Mucosa of gallbladder (tissue), 1 donor: ENCODE results near the gene TRIM29. TPM values are rescaled to one million over a fixed set of nuclear protein-coding genes. Genes with fewer than 3 reads are reported as not detected.

Experiments used
- DNase-seq: peaks from one replicate; pipeline ENCODE4 v3.0.0-alpha.2; 2020; ENCODE audit warnings: low spot score
- total RNA-seq: library from RNA; stranded (reverse); gene quantifications from one replicate; pipeline ENCODE4 v1.2.1, GENCODE V29; 2021
- donor health status: DM: no; HTN: no; CAD: no.

TRIM29 gene
- total RNA-seq, 1 donor from 2014 or later, result 13.5 TPM

DNA sequence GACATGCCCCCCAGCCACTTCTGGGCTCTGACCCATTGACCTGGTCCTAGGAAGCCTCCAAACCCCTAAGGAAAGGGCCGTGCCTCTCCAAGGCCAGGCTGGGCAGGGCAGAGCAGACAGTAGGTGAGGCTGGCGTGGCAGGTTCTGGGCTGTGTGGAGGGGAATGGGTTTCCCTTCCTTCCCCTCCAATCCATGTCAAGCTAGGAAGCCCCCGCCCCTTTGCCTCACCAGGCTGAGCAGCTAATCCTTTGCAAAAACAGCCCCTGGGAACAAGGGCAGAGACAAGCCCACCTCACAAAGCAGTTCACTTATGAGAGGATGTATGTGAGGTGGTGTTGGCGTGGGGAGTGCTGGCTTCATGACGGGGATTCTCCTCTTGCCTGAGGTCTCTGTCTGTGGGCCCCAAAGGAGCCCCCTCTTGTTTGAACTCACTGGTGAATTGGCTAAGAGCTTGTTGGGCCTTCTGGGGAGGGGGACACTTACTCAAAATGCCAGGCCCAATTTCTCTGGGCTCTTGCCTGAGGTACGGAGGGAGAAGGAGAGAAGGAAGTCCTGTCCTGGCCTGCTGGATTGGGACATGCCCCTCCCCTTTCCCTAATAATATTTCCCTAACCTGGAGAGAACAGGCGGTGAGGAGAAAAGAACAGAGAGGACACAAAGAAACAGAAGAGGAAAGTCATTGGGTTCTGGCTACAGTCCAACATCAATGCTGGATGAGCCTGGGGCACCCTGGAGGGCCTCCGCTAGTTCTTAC is 1.6 kb upstream of the TRIM29 start:
- DNase-seq, result no peak

DNA sequence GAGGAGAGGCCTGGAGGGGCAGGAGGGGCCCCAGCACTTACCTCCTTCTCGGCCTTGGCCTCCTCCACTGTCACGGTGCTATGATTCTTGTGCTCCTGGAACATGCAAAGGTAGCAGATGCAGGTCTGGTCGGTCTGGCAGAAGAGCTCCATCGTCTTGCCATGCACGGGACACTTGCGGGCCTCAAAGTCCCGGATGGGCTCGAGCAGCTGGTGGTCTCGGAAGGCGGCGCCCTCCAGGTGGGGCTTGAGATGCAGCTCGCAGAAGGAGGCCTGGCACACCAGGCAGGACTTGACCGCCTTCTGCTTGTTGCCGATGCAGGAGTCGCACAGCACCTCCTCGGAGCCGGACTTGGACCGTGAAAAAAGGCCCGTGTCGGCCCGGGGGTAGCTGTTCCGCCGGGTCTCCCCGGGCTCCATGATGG is 714 bp downstream of the TRIM29 start:
- no peak for DNase-seq

DNA sequence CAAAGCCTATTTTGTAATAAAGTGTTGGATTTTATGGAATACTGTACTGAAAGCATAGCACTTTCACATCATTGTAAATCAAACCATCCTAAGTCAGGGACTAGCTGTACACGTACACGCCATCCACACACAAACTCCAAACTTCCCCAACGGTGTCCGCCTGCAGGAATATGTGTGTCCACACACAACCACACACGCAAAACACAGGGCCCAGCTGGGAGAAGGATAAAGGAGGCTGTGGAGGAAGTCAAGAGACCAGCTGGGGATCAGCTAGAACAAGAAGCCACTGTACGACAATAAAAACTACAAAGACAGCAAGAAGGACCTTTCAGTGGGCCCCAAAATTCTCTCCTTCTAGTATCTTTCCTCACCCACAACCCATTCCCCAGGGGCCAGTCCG is 1.6 kb downstream of the TRIM29 start:
- peak; percentile 7 for DNase-seq

DNA sequence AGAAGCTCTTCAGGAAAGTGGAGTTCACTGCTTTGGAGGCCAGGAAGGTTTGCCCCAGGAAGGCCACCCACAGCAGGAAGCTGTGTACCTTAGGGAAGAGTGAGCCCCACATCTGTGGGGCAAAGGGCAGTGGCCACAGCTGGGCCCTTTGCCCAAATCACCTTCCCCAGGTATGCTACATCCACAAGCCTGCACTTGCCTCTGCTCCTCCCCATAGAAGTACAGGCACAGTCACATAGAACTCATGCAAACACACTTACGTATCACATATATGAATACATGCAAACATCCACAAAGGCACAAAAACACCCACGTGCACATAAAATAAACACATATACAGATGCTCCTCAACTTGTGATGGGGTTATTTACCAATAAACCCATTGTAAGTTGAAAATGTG is 2.1 kb downstream of the TRIM29 start:
- DNase-seq, result peak; percentile 7

DNA sequence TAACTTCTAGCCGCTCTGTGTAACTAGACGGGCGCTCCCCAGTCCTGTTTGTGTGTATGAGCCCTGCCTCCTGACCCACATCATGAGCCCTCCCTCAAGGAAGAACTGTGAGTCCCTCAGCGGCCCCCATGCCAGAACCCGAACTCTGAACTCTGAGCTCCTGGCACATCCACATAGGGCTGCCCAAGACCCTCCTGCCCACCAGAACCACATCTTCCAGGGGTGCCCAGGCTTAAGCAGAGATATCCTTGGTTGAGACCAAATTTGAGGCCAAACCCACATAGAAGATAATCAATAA is 3.0 kb downstream of the TRIM29 start:
- DNase-seq, result peak; percentile 3

DNA sequence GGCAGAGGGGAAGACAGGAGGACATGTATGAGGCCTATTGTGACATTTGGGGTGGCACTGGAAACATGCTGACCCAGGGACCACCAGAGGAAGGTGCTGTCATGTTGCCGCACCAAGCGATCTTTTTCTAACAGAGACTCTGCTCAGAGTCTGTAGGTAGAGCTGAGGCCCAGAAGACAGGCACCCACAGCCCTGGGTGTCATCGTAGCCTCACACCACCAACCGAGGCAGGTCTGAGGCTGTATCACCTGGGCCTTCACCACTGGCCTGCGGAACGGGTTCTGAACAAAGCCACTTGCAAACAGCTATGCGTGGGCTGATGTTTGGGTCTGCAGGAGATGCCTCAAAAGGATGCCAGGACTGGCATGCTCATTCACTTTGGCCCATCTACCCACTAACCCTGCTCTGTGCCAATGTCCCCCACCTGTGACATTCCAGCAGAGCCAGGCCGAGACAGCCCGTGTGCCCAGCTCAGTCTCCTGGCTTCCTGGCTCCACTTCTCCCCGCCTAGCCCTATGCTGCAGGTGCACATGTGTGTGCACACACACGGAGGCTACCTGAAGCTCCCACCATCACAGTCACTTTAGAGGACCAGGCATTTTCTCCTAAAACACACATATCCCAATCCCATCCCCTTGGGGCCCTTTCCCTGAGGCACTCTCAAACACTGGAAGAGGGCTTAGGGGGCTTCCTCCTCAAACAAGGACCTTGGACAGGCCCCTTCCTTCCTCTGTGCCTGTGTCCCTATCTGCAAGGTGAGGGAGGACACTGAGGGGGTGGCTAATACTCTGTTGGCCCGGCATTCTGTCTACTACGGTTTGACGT is 3.6 kb downstream of the TRIM29 start:
- no peak for DNase-seq

DNA sequence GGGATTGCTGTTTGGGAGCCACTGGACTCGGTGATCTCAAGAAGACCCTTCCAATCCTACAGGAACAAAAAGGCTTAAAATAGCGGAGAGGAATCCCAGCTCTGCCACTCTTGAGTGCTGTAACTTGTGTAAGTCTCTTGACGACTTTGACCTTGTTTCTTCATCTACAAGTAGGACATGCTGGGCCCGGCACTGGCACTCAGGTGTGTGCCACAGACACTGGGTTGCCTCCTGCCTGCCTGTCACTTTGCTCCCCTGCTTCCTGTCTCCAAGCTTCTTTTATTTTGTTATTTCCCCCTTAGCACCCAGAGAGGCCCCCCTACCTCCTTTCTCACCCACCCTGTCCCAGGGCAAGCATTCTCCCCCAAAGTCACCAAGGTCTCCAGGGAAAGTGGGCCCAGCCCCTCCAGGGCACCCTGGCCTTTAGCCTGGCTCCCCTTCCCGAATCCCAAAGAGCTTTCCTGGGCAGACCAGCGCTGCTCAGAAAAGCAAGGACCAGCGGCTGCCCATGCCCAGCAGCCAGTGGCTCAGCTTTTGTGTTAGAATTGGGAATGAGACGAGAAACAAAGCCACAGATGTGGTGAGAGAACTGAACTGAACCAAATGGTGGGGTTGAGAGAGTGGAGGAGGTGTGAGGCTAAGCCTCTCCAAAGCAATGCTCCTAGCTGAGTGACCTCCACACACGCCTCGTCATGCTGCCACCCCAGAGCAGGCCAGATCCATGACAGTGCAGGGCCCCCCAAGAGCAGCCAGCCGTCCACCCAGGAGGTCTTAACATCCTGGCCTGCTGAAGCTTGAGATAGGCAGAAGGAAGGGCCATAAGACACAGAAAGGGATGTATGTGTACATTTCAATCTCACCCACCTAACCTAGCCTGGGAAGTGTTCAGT is 4.5 kb downstream of the TRIM29 start:
- DNase-seq, result no peak

DNA sequence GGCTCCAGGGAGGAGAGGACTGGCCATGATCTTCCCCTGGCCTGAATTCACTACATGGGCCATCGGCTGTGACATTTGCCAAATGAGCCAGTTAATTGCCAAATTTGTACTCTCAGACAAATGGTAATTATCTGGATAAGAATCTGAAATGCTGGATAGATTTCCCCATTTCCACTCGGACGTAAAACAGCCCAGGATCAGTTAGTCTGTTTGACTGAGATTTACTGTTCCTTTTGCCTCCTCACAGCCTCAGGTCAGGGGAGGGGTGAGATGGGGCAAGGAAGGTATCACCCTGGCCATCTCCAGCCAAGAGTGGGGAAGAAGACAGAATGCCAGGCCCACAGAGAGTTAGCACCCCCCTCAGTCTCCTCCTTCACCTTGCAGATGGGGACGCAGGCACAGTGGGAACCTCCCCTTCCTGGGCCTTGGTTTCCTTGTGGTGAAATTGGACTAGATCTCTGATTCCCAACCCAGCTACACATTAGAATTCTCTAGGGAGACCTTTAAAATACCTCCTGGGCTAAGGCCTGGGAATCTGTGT is 5.2 kb downstream of the TRIM29 start:
- no peak for DNase-seq

DNA sequence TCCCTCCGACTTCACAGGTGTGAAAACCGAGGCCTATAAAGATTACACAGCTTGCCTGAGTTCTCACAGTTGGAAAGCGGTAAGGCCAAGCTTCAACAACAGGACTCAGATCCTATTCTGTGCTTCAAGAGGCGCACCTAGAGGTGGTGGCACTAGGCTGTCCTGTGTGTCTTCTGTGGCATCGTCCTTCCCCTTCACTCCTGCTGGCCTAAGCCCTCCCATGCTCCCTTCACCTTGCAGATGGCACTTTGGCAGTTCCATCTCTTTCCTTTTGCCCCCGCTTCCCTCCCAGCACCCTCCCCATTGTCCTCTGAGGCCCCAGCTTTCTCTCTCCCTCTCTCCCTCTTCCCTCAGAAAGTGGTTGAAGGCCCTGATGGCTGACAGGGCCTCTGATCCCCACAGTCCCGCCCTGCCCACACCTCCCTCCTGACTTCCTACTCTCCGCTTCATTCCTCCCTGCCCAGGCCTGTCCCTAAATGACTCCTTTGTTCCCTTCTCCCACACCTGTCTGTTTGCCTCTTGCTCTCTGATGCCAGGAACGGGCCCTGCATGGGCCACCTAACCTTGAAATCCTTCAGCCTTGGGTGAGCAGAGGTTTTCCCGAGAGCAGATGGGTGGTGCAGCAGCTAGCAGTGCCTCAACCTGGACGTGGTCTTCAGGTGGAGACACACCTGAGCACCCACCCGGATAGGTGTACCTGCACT is 5.8 kb downstream of the TRIM29 start:
- no peak for DNase-seq

DNA sequence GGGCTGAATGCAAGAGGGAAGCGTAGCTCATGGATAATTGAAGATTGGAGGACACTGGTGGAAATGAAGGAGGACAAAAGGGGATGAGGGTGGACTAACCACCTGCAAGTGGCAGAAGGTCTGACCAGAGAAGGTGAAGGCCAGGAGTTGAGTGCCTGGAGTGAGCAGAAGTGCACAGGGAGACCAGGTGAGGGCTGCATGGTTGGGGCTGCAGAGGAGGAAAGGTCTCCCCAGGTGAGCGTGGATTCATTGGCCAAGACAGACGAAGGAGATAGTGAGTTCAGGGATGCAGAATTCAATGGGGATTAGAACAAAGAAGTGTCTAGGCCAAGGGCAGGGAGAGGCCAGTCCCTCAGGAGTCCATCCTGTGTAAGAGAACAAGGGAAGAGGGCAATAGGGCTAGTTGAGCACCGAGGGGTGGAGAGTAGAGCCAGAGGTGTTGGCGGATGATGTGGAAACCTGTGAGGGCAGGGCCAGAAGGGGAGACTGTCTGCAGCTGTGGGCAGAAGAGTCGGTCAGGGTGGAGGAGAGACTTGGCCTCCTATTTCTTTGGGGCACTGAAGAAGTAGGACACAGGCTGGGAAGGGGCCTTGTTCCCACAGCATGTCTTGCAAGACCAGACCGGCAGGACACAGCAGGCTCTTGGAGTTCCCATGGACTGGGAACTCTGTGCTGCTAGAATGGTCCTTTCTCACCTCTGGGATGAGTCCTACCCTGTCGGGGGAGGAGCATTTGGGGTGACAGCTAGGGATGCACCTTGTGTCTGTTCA is 6.7 kb downstream of the TRIM29 start:
- DNase-seq, result no peak

DNA sequence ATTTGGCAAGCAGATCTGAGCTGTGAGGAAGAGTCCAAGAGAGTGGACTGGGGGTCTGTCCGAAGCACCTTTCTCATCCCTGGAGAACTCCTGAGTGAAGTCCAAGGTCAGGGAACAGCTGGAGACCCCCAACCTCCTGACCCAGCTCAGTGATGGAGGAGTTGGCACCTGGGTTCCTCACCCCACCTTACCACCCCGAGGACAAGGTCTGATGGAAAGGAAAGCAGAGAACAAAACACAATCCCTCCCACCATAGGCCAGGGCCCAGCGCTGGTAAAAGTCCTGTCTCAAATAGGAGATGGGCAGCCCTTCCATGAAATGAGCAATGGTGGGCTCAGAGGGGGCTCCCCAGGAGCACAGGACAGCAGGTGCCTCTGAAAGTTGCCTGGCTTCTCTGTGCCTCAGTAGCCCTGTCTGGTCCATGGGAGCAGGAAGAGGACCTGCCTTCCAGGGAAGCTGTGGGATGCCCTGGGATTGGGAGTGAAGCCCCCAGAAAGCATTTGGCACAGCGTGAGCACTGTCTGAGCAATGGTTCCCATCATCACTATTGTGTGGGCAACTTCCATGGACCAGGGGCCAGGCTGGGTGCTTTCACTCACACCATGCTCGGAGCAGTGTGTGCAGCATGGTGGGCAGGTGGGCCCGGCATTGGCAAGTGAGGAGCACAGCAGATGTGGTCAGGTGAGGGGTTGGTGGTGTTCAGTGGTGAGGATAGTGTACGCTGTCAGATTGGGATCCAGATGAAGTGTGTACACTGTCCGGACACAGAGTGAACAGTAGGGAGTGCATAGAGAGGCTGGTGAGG is 7.5 kb downstream of the TRIM29 start:
- DNase-seq, result no peak

DNA sequence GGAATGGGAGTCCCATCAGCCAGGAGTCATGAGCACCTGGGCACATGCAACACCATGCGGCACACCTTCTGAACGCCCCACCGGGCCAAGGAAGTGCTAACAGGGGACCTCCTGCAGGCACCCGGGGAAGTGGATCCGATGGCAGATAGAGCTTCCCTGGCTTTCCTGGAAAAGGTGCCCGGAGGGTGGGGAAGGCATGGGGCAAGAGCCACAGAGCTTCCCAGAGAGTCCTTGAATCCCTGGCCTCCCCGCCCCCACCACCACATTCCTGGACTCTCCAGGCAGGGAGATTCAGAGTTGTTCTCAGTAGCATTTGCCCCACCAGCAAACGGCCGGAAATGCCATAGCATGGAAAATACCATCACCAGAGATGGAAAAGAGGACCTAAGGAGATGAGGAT is 8.3 kb downstream of the TRIM29 start:
- DNase-seq, result no peak

DNA sequence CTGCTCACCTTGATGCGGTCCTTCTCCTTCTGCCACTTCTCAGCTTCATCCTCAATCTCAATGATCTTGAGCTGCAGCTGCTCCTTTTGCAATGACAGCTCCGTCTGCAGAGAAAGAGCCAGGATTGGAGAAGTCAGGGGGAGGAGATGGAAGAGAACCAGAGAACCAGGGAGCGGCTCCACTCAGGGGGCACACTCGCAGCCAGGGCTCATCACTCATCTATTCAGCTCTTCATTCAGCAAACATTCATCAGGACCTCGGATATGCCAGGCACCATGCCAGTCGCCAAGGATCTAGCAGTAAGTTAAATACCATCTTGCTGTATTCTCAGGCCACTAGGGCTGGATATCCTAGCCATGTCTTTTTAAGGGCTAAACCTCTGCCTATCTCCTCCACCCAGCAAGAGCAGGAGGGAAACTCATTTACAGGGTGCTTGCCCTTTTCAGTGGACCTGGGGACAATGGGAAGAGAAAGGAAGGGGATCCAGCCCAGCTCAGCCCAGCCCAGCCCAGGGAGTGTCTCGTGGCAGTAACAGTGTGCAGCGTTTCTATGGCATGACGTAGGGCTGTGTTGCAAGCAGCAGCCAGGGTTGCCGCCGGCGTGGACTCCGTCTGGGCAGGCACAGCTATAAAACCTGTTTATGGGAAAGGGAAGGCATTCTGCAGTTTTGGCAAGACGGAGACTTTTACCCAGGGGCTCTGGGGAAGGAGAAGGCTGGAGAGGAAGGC is 9.4 kb downstream of the TRIM29 start:
- peak; percentile 84 for DNase-seq

DNA sequence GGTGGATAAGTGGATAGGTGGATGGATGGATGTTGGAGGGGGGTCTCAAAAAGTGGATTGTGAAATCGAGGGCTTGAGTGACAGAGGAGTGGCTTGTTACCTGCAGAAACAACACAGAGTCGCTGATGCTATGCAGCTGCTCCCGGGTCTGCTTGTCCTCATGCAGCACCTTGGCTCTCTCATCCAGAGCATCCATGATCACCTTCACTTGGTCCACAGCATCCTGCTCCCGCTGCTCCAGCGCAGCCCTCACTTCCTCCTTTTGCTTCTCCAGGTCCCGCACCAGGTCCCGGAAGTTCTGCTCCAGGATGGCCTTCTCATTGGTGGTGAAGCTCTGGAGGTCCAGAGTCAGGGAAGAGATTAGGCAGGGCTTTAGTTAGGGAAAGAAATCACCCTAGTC is 10.7 kb downstream of the TRIM29 start:
- no peak for DNase-seq

DNA sequence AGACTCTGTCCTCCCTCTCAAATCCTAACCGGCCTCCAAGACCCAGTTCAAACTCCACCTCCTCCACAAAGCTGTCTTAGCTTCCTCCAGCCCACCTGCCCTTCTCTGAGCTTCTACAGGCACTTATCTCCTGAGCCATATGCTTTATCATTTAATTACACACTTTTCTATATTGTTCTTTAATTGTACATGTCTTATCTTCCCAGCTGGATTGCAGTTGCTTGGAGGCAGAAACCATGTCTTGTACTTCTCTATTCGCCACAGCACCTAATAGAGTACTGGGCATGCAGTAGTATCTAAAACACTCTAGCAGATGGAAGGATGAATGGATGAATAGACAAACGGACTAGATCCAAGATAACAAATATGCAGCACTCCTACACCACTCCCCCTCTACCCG is 11.3 kb downstream of the TRIM29 start:
- no peak for DNase-seq

DNA sequence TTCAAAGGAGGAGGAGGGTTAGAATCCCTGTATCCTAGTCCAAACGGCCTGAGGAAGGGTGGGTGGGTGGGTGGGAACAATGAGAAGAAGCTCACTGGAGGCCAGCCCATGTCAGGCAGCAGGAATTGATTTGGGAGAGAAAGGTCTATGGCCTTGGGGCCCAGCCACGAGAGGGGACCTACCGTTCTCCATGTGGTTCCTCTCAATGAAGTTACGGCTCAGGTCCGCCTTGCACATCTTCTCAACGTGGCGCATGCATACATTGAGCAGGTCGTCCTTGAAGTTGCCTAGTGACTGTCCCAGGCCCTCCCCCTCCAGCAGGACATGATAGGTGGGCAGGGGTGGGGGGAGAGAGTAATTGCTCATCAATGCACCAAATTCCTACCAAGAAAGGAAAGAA is 12.4 kb downstream of the TRIM29 start:
- no peak for DNase-seq

DNA sequence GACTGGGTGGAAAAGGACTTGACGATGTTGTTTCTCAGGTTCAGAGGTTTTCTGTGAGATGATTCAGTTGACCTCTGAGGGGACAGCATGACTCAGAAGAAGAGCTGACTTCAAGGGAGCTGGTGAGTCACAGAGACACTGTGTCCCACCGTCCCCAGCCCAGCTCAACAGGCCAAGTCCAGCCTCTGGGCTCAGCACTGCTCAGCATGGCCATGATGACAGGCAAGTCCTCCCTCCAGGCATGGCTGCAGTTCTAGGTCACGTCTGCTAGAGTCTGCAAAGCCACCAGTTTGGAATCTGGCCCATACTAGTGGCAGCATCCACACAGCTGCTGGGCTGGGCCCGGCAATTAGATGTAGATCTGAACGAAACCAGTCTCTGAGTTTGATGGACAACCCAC is 12.9 kb downstream of the TRIM29 start:
- DNase-seq, result no peak

DNA sequence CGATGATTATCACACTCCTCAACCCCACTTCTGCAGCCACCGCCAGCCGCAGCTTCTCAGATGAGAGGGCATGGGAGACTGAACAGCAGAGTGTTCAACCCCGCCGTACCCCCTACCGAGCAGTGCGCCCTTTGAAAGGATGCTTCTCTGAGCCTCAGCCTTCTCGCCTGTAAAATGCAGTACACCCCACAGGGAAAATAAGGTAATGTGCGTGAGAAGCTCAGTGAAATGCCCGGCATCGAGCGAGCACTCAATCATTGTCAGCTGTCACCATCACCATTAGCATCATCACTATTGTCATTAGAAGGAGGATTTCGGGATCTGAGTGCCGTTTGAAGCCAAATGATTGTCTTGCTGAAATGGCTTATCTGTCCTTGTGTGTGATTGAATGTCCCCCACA is 13.6 kb downstream of the TRIM29 start:
- no peak for DNase-seq

DNA sequence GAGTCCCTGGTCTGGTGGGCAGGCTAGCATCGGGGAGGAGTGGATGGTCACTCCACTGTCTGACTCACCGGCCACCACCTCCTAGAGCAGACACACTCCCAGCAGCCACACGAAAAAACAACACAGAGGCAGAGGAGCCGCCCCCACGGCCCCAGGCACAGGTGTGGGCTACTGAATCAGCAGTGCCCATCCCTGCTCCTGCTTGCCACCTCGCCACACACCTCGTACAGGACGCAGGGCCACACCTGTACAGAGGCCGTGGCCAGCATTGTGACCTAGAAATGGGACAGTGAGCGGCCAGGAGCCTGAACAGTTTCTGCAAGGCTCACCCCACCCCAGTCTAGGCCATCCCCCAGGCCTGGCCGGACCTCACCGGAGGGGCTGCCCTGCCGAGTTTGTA is 14.0 kb downstream of the TRIM29 start:
- DNase-seq, result no peak
